ENCODE data around the gene STRADA.
"Not testable (repeated sequence)": the region's sequence is repeated elsewhere in the genome, so short reads cannot be mapped to it uniquely, and the experiment has no call there.

Gene STRADA

DNA sequence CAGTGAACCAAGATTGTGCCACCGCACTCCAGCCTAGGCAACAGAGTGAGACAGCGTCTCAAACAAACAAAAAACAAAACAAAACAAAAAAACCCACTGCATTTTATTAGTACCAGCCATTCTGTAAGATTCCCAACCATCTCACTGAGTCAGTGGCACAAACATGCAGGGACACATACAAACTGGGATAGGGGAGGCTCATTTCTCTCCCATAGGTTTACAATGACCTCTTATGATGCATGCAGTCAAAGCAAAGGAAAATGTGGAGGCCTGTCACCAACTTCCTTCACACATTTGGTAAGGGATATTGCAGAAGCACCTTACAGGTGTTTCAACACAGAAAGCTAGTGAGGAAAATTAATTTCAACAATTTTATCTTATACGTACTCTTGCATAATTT, 12.4 kb upstream of the STRADA start:
- no peak for DNase-seq (ENCODE audit: low read depth)

DNA sequence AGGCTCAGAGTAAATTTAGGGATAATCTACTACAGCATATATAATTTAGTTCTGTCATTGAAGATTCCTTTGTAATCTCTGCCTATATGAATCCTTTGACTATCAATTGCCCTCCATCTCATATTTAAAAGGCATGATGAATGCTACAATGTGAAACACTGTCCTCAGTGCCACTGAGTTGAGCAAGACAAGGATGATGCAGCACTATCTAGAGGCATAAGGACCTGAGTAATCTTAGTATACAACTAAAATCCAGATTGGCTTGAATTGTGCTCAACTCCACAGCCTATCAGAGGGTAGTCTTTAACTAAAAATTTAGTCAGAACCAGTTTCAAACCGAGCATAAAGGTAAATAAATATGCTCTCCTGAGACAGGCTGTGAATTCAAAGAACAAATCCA, 11.6 kb upstream of the STRADA start:
- DNase-seq (ENCODE audit: low read depth) = no peak

DNA sequence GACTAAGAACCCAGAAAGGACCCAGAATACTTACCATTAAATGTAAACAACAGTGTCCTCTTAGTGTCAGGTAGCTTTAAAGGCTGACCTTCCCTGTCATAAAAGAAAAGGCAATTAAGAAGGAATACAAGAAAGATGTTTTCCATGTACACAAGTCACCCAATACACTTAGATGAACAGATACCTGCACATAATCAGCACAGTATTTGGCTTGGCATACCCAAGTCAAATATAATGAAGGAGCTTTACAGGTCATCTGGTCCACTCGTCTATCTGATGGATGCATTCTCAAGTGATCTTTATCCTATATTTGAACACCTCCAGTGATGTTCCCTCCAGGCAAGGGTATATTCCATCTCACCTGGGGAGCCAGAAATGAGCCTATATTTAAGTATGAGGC, 11.1 kb upstream of the STRADA start:
- DNase-seq (ENCODE audit: low read depth) = no peak

DNA sequence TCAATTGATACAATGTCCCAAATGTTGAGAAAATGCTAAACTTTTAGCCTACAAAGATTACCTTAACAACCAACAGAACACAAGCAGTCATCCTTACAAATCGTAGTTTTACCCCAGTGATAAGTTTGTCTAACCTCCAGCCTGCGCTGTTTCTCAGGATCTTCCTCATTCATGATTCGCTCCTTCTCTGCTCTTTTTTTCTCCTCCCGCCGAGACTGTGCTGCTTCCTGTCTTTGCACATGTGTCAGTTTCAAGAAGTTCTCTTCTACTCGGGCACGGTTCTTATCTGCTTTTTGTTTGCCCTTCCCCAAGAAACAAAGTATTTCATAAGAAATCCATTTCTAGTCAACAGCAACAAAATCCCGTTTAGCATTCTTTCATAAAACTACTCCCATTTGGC, 10.2 kb upstream of the STRADA start:
- no peak for DNase-seq (ENCODE audit: low read depth)

DNA sequence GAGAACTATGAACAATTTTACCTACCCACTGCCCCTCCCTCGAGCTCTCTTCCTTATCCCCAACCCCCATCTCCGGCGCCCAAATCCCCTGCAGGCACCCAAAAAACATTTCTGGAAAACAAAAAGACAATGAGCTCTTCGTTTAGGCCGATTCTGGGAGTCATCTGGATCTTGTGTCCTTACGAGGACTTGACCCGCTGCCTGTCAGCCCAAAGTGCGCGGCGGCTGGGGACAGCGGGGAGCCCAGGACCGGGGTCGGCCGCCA, 524 bp downstream of the STRADA start:
- DNase-seq (ENCODE audit: low read depth) = no peak

DNA sequence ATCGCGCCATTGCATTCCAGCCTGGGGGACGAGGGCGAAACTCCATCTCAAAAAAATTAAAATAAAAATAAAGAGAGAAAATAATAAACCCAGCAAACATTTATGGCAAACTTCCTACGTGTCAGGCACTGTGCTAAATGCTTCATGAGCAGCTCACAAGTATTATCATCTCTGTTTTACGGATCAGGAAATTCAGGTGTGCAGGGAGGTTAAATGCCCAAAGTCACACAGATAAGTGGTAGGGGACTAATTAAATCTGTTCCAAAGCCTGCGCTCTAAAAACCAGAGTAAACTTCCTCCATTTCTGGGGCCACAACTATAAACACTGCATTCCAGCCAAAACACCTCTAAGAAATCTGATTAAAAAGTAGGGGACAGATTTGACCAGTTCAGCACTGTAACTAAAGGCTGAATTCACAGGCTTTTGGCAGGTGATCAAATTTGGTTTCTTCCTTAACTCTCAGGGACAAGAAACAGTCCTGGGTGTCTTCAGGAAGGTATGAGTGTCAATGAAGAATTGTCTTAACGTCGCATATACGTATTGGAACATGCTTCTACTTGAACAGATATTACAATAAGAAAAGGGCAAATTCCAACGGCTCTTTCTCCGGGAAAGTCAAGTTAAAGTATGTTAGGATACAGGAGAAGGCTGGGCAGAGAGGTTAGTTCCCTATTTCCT, 996 bp downstream of the STRADA start:
- no peak for DNase-seq (ENCODE audit: low read depth)

DNA sequence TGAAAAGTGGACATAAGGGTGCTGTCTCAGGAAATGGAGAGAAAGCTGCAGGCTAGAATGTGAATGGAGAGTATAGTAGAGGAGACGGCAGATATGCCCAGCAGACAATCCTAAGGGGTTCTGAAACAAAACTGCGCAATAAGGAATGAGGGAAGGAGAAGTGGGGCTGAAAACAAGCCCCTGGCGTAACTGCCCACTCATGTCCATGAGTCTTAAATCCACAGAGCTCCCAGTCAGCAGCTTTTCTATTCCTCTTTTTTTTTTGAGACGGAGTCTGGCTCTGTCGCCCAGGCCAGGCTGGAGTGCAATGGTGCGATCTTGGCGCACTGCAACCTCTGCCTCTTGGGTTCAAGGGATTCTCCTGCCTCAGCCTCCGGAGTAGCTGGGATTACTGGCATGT, 5.9 kb downstream of the STRADA start:
- DNase-seq (ENCODE audit: low read depth) = no peak

DNA sequence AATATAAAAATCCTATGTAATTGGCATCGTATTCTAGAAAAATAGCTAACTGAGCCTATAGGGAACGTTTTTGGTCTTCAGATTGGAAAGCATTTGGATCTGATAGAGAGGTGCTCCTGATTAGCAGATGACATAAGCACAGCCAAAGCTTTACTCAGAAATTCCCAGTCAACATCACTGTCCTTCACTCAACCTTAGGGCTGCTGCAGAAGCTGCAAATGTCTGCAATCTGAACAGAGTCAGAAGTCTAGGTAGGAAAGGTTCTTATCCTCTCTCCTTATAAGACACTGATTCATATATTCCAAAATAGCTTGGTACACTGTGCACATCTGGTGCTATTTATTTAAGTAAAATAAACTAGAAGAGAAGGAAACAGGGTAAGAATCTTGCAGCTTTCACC, 19.2 kb downstream of the STRADA start:
- no peak for DNase-seq (ENCODE audit: low read depth)

DNA sequence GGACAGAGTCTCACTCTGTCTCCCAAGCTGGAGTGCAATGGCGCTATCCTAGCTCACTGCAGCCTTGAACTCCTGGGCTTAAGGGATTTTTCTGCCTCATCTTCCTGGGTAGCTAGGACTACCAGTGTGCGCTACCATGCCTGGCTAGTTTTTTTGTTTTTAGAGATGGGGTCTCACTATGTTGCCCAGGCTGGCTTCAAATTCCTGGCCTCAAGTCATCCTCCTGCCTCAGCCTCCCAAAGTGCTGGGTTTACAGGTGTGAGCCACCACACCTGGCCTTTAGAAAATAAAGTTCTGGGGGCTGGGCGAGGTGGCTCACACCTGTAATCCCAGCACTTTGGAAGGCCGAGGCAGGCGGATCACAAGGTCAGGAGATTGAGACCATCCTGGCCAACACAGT, 21.4 kb downstream of the STRADA start:
- DNase-seq (ENCODE audit: low read depth) = not testable (repeated sequence)

DNA sequence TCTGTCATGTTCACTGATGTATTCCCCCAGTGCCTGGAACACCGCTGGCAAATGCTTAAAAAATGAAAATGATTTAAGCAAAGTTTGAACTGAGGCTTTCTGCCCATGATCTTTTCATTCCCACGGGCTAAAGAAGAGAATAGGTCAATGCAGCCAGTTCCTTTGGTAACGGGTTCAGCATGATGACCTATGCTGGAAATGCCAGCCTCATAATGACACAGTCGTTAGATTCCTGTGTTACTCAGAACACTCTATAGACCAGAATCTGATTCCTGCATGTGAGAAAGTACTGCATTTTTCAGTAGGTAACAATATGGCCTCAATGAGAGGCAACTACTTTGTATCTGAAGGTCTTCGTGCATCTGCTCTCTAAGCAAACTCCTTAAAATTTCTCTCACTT, 22.6 kb downstream of the STRADA start:
- DNase-seq (ENCODE audit: low read depth) = no peak

DNA sequence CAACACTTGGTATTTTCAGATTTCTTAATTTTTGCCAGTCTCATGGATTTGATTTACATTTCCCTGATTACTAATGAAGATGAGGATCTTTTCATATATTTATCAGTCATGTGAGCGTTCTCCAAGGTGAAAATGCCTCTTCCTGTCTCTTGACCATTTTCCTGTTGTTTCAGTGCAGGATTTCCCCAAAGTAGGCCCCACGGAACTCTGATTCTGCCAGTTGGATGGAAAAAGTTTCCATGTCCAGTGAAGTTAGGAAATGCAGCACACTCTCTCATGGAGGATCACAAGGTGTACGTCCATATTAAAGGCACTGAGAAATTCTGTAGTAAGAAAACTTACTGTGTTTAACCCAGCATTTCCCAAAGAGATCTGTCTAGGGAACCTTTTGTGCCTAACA, 25.2 kb downstream of the STRADA start:
- DNase-seq (ENCODE audit: low read depth) = no peak

DNA sequence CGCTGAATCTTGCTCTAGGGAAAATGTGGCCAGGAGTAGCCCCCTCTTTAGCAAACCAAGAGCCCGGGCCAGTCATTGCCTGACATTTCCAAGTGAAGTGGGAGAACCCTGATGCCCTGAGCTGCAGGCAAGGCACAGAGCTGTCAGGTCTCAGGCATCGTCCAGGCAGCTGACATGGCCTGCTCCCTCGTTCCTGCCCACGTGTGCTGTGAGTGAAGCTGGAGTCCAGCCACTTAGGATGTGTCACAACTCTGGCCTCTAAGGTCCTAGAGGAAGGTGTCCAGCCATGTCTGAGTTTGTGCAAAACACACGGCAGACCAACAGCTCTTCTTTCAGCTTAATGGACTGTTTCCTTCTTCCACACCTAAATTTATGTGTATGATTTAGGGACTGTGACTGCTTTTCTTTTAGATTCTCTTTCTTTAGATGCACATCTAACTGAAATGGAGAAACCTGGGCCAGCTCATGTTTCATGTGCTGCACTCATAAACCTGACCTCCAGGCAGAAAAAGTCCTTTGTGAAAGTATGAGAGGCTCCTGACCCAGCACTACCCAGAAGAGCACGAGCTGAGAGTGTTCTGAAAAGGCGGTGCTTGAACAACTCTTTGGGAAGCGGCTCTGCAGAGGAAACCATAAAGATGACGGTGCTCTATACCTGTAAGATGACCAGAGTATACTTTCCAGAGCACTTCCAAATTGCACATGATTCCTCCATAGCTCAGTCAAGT, 26.9 kb downstream of the STRADA start:
- no peak for DNase-seq (ENCODE audit: low read depth)

DNA sequence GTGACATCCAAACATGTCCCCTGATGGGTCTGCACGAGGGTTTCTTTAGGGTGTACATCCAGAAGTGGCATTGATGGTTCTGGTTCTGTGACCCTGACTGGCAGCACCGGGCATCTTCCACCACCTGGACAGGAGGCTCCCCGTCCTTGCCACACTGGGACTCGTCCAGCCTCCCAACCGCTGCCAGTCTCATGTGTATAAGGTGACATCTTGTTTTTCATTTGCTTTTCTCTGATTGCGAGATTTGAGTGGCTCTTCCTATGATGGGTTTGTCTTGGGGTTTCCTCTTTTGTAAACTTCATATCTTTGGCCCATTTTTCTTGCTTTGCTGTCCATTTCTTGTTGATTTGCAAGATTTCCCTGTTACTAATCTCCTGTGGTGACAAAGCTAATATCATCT, 32.5 kb downstream of the STRADA start:
- DNase-seq (ENCODE audit: low read depth) = no peak

DNA sequence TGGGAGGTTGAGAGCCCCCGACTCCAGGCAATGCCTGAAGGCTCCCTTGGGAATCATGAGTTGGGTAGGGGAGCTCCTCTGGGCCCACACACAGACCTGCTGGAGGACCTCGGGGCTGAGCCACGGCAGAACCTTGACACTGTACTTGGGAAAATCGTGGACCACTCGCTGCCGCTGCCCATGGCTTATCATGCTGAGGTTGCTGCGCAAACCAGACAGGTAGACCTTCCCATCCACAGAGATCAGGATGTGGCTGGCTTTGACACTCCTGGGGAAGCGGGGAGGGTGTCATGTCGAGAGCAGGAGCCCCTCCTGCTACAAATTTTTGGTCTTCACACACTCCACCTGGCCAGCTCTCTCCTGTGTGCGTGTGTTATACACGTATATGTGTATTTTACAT, 34.4 kb downstream of the STRADA start:
- DNase-seq (ENCODE audit: low read depth) = no peak

DNA sequence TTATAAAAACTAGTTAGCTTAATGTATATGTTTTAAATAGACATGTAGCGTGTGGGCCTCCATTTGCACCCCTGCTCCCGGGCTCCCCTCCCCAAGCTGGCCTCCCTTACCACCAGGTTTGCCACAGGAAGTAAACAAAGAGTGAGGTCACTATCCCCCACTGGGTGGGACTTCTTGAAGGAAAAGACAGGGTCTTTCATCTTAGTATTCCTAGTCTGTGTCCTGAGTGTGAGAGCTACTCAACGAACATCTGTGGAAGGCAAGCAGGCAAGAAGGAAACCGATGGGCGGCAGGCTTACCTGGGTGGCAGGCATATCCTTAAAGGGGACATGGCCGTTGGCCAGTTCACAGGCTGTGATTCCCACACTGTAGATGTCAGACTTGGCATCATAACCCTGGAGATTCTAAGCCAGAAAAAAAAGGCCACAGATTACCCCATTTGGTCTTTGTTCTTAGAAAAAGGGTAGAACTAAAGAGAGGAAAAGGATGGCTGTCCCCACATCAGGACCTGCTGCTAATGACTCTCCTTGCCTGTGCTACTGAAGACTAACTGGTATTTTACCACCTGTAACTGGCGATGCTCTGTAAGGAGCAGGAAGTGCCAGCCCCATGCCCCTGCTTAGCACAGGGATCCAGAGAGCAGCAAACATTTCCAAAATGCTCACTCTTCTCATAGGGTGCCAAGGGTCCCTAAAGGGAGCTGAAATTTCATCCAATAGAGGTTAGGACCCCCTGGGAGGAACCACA, 35.1 kb downstream of the STRADA start:
- DNase-seq (ENCODE audit: low read depth) = no peak

DNA sequence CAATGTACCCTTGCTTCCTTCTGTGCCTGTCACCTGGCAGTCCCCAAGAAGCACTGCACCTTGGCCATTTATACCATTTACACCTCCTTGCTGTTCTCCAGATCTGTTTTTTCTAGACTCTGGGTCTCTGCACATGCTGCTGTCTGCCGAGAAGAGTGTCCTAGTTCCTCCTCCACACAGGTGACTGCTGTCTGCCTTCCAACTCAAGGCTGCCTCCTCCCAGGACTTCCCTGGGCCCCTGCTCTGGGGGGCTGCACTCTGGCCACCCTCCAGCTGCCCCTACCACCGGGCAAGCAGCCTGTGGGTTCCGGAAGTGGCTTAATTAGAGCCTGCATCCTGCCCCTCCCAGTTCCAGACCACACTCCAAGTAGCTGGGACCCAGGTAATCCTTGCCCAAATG, 35.9 kb downstream of the STRADA start:
- DNase-seq (ENCODE audit: low read depth) = no peak

DNA sequence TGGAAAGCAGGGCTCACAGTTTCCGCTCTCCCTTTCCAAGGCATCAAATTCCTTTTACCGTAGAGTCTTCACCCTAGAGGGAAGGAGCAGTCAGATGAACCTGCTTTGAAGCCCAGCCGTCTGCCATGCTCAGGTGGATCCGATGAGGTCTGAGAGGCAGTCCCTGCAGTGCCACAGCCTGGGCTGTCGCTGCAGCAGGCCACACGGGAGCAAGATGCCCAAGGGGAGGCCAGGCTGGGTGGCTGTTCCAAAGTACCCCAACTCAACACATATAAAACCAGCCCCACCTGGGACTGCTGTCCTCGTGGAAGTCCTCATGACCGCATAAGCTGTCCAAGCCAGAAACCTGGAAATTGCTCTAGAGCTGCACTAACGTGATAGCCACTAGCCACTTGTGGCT, 36.8 kb downstream of the STRADA start:
- no peak for DNase-seq (ENCODE audit: low read depth)

DNA sequence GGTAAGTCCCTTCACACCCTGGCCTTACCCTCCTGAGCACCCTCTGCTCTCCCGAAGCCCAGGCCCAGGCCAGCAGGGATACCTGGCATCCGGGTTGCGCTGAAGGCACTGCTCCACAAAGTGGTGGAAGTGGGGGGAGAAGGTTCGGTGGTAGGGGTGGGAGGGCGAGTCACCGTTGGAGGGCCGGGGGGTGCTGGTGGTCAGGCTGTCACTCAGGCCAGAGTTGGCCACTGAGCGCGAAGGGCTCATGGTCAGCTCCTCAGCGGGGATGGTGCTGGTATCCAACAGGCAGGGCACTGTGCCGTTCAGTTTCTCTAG, 37.4 kb downstream of the STRADA start:
- DNase-seq (ENCODE audit: low read depth) = no peak

DNA sequence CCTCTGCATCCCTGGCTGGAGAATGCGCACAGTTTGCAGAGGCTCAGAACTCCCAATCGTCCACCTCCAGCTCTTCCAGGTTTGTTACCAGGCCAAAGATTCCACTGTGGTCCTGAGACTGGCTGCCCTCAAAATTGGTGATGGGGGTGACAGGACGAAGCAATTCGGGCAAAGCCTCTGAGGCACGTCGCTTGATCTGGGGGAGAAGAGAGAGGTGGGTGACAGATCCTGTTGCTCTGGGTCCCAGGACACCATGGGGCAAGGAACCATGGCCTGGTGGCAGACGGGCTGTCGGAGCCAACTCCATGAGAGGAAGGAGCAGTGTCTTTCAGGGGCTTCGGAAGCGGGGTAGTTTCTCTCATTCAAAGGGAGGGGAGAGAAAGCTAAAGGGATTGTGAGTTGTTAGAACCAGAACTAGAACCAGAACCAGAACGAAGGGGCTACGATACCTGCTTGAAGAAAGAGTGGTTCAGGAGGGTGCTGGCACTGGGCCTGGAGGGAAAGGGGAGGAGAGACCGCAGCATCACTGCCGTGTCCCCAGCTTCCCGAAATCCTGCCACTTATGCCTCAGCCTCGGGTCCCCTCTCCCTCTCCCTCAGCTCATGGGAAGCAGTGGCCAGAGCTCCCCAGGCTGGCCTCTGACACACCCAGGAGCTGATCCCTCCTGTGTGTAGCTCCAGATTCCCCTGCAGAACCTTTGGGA, 37.9 kb downstream of the STRADA start:
- DNase-seq (ENCODE audit: low read depth) = no peak

DNA sequence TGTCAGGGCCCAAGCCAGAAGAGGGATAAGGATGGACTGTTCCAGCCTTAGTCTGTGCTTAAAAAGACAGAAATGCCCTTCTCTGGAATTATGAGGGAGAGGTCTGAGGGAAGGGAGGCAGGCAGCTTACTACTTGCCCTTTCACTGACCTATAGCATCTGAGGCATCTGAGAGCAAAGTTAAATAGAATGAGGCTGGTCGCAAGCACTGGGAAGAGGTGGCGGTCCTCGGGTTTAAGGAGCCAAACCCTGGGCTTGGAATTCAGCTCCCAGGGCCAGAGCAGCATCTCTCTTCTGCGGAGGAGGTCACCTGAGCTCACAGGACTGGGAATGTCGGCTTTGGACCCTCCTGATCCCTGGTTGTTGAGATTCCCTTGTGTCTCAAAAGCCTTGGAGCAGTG, 38.6 kb downstream of the STRADA start:
- DNase-seq (ENCODE audit: low read depth) = no peak

DNA sequence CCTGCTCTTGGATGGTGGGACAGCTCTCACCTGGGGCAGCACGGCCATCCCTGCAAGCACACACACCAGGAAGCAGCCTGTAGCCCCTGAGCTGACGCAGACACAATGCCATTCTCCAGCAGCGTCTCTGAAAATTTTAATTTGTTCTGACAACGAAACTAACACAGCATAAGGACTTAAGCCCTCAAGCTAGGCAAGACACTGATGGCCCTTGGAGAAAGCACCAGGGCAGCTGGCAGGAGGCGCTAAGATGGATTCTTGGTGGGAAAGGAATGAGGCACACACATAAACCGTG, 38.9 kb downstream of the STRADA start:
- DNase-seq (ENCODE audit: low read depth) = no peak

DNA sequence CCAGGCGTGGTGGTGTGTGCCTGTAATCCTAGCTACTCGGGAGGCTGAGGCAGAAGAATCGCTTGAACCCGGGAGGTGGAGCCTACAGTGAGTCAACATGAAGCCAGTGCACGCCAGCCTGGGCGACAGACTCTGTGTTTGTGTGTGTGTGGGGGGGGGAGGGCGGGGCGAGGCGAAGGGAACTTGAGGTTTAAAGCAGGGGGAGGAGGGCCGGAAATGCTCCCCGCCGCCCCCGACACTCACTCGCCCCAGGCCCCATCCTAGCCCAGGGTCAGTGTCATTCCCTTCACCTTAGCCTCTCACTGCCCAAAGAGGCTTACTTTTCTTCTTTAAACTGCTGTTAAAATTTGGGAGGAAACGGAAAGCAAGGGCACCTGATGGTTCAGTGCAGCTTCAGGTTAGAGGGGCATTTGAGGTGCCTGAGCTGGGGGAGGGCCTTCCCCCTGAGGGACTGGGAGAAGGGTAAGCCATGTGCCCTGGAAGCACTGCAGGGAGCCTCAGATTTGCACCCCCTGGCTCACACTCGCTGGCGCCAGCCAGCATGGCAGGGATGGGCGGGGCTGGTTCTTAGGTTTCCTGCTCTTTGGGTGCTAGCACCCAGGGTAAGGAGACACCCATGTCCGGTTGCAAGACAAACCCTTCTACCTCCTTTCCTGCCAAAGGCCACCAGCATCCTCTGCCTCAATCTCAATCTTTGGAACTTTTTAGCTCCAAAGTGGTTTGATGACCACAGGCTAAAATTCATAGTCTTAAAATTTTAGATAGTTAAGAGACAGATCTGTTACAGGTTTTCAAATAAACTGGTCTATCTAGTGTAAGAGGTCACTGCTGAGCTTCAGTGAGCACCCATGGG, 39.5 kb downstream of the STRADA start:
- peak; percentile 72 for DNase-seq (ENCODE audit: low read depth)

DNA sequence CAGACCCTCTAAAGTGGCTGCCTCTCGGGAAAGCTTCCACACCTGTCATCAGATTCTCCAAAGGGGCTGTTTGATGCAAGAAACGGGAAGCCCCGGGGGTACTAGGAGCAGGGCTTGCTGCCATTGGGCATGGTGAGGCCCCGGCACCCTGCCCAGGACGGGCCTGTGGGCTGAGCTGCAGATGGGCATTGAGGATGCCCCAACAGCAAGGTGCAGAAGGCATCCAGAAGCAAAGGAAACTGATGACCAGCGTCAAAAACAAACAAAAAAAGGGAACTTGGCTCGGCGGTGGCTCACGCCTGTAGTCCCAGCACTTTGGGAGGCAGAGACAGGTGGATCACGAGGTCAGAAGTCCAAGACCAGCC, 40.2 kb downstream of the STRADA start:
- DNase-seq (ENCODE audit: low read depth) = no peak
